T47D (cell line): Measurements from ENCODE around the gene TSPAN7.

Experiments
- DNase-seq, 2 experiments: peaks; one replicate each; pipeline versions ENCODE4 v3.0.0 to v3.0.0-alpha.2; 2011 to 2012; ENCODE audit warnings: low read depth in 1 of 2, low spot score in 1 of 2
- JUND ChIP-seq: IDR thresholded peaks from 2 replicates; pipeline ENCODE4 v1.6.1; 2012; ENCODE audit warnings: low read depth
- in situ Hi-C: cut with HindIII; loops from 2 replicates; pipeline ENCODE4 v1.10.0; 2016; ENCODE audit warnings: low sequenced_read_pairs, low pct_unique_long_range_greater_than_20kb

TSPAN7 gene

GRCh38 chrX:38561951-38562719 is 793 bp downstream of the TSPAN7 start:
- in situ Hi-C loops, result no loop called here
- no peak for TF ChIP-seq JUND
- DNase-seq, result no peak

- in situ Hi-C loops, result no loop called here
- no peak for TF ChIP-seq JUND
- DNase-seq, result peak in 1 of 2 experiments; percentile 5
These were observed 1.7 kb downstream of the TSPAN7 start for GRCh38 chrX:38563030-38563429.

DNA sequence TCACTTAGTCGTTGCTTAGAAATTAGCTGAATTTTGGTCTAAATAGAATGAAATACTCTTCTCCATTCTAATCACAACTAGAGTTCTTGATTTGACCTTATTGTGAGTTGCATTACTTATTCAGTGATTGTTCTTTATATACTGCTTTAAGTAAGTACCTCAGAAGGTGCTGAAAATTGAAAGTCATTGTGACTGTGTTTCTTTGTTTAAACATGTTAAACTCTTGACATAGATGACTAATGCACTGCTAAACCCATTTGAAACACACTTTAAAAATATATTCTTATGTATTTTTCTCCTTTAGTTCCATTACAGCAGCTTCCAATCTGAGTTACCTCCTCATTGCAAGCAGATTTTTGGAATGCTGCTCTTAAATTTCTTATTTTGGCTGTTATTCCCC is 9.1 kb downstream of the TSPAN7 start:
- TF ChIP-seq JUND, result no peak
- DNase-seq, result no peak
- in situ Hi-C loops, result no loop called here

DNA sequence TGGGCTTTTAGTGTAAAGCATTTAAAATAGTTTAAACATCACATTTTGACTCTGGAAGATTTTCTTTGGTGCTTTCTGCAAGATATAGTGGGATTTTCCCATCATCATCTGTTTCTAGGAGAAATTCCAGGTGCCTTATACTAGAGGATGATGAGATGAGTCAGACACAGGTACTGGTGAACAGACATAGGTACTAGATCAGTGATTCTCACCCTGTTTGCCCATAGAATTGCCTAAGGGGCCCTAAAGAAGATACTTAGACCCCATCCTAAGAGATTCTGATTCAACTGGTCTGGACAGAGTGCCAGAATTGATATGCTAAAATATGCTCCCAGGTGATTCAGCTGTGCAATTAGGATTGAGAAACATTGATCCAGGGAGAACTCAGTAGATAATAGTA is 9.7 kb downstream of the TSPAN7 start:
- no peak for TF ChIP-seq JUND

GRCh38 chrX:38574858-38575257 is 13.5 kb downstream of the TSPAN7 start:
- no peak for DNase-seq
- in situ Hi-C loops, result no loop called here
- TF ChIP-seq JUND, result no peak

More for the DNA sequence above, 9.7 kb downstream of the TSPAN7 start:
- in situ Hi-C loops, result no loop called here
- no peak for DNase-seq

- in situ Hi-C loops, result no loop called here
- TF ChIP-seq JUND, result no peak
These were observed 14.5 kb downstream of the TSPAN7 start for GRCh38 chrX:38575888-38576287.

GRCh38 chrX:38577738-38578137 is 16.4 kb downstream of the TSPAN7 start:
- TF ChIP-seq JUND, result no peak
- no peak for DNase-seq
- in situ Hi-C loops, result no loop called here

More at GRCh38 chrX:38575888-38576287, 14.5 kb downstream of the TSPAN7 start:
- DNase-seq, result no peak

DNA sequence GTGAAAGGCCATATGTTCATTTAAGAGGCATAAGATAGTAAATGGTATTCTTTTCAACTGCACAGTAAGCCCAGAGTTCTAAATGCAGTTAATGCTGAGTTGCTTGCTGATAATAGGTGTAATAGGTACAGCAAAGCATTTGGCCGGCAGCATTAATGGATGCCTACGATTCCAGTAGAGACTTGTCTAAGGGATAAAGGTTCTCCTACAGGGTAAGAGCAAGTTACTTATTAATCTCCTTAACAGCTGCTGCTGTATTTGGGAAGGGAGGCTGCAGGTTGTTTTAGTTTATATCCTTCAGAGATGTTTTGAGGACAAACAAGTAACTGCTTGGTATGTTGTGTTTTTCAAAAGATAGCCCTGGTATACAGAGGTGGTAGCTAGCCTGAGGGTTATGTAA is 16.8 kb downstream of the TSPAN7 start:
- no peak for TF ChIP-seq JUND
- DNase-seq, result no peak
- in situ Hi-C loops, result no loop called here

DNA sequence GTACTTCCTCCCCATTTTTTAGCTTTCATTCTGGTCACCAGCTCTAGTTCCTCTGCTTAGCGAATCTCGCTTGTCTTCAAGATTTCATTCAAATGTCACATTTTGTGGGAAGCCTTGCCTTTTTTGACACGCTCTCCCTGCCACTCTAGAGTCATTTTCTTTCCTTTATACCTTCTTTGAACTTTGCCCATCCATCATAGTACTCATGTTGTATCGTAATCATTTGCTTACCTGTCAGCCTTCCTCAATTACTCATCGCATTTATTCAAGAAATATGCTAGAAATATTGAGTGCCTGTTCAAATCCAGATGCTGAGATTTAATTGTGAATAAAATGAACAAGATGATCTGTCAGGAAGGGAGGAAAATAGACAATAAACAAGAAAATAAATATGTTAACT is 21.8 kb downstream of the TSPAN7 start:
- in situ Hi-C loops, result no loop called here
- no peak for TF ChIP-seq JUND
- DNase-seq, result no peak

DNA sequence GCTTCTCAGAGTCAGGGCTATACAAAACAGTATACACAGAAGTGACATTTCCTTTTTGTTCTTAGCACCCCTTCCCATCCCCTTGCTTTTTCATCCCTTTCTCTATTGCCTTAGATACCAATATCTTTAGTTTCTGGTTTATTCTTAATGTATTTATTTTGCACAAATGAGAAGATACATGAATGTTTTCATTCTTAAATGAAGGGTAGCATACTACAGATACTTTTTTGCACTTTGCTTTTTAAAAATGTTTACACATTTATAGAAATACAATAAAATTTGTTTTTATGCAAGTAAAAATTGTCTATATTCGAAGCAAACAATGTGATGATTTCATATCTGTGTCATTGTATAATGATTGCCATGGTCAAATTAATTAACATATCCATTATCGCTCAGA is 33.1 kb downstream of the TSPAN7 start:
- no peak for DNase-seq
- TF ChIP-seq JUND, result no peak
- in situ Hi-C loops, result no loop called here

DNA sequence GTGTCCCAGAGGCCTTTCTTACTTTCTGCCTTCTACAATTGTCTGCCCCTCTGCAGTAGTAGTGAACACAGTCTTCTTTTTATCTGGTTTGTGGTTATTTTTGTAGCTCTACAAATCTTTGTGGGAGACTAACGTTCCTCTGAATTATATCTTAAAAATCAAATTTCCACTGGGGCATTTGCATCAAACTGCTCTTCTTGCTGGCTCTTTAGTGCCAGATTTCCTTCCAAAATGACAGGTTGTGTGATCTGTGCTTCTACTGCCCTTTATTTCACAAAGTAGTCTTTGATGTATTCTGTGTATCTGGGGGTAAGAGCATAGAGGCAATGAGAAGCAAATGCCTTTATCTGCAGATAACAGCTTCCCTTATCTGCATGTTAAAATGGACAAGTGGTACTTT is 34.5 kb downstream of the TSPAN7 start:
- no peak for DNase-seq
- in situ Hi-C loops, result no loop called here
- no peak for TF ChIP-seq JUND

GRCh38 chrX:38596939-38597338 is 35.6 kb downstream of the TSPAN7 start:
- in situ Hi-C loops, result no loop called here
- DNase-seq, result no peak
- TF ChIP-seq JUND, result no peak

GRCh38 chrX:38599796-38600755 is 38.7 kb downstream of the TSPAN7 start:
- in situ Hi-C loops, result no loop called here
- DNase-seq, result no peak

GRCh38 chrX:38601866-38602265 is 40.5 kb downstream of the TSPAN7 start:
- DNase-seq, result no peak
- TF ChIP-seq JUND, result no peak
- in situ Hi-C loops, result no loop called here

More at GRCh38 chrX:38599796-38600755, 38.7 kb downstream of the TSPAN7 start:
- TF ChIP-seq JUND, result no peak
